Right cardiac atrium (tissue), 5 donors: ENCODE measurements around the gene BEND3. TPM values are rescaled to one million over a fixed set of nuclear protein-coding genes. Genes with fewer than 3 reads are reported as not detected.
A peak's percentile ranks its signal among the peaks of the same experiment; 100 is the strongest.
"Not testable (repeated sequence)": the region's sequence is repeated elsewhere in the genome, so short reads cannot be mapped to it uniquely, and the experiment has no call there.

Experiments used
- ATAC-seq, 2 donors: fragments of 200-7000 bp; cut with Tn5 transposase; one replicate each; pipeline versions ENCODE4 v1.8.0 to v1.9.1; 2020; ENCODE audit warnings: moderate library complexity in 2 of 2, mild to moderate bottlenecking in 1 of 2
- DNase-seq, 3 donors: peaks; one replicate each; pipeline ENCODE4 v3.0.0-alpha.2; 2020
- H3K27ac ChIP-seq: one replicate; pipeline ENCODE4 v1.5.1; 2013; ENCODE audit warnings: mild to moderate bottlenecking, low read length, control low read depth, moderate library complexity
- H3K27me3 ChIP-seq: one replicate; pipeline ENCODE4 v1.6.1; 2013; ENCODE audit not compliant: control insufficient read depth, insufficient read depth
- H3K4me1 ChIP-seq: one replicate; pipeline ENCODE4 v1.6.1; 2013; ENCODE audit warnings: low read length; ENCODE audit not compliant: control insufficient read depth, insufficient read depth
- H3K4me3 ChIP-seq: one replicate; pipeline ENCODE4 v1.5.1; 2013; ENCODE audit warnings: low read length, control low read depth
- H3K9me3 ChIP-seq: one replicate; pipeline ENCODE4 v1.6.1; 2013; ENCODE audit warnings: low read length; ENCODE audit not compliant: control insufficient read depth
- WGBS: extraction: QIAGEN DNeasy Blood & Tissue Kit; methylation state at CpG from one replicate; pipeline ENCODE4 v1.1.7; 2013; 5-methylcytosine and 5-hydroxymethylcytosine counted together
- intact Hi-C, 4 donors: fragments of 100-400 bp; cut with DNase I; formaldehyde crosslinking; loops; one replicate each; pipeline versions ENCODE4 v1.11.0 to v1.14.0; 2022 to 2023
- long read RNA-seq, 4 donors: library from polyadenylated mRNA; unstranded; transcript quantifications; one replicate each; pipeline ENCODE4 v2.0.0, GENCODE V29; 2020 to 2021
- polyA plus RNA-seq: library from polyadenylated mRNA; stranded (reverse); fragments of 200-250 nt; gene quantifications from one replicate; pipeline ENCODE4 v1.2.3, GENCODE V29; 2013
- total RNA-seq, 4 donors: library from RNA; stranded (reverse); fragmentation: NEBNext Ultra II Directional; extraction: Animal tissue kit (Norgen Biotek cat#: 25700); gene quantifications; one replicate each; pipeline ENCODE4 v1.2.1, GENCODE V29; 2021
- donor health status: healthy with polysubstance abuse.
- donor health status: DM: no; HTN: yes; CAD: no.
- donor health status: DM: no; HTN: no; CAD: no.
- donor health status: DM: no; HTN: yes; CAD: no; lungs with severe emphysema.
- donor health status: DM: yes; HTN: yes; CAD: no.

The BEND3 gene
- total RNA-seq = 1 to 10 TPM in 2 of 4 donors, under 1 TPM in 2; 0.91 to 1.4 (median 0.97) TPM
- 0.36 TPM for polyA plus RNA-seq
- long read RNA-seq, donor 1, partial matches to known transcripts = 0 of 1 reads
- long read RNA-seq, donor 1, other reads (novel, unspliced or antisense) = 1 of 1 reads
- long read RNA-seq, donor 2 = 0 reads
- long read RNA-seq, donor 3, partial matches to known transcripts = 0 of 6 reads
- long read RNA-seq, donor 3, other reads (novel, unspliced or antisense) = 6 of 6 reads
- long read RNA-seq, donor 4 = 0 reads

- peak within 1 kb of the TSS; percentile 39 for H3K27ac ChIP-seq
- ATAC-seq (peak; percentile 31 to 45), DNase-seq (peak; percentile 52 to 77 (median 77))
- H3K4me1 ChIP-seq = peaks cover 3% of the 10 kb centered on the region
- intact Hi-C loops = loop anchor here in 1 of 4 donors (5.0 kb wide), 1 partner anchor 88 kb away; the partner anchor contains the start of gene MTRES1
- H3K27me3 ChIP-seq = no peaks in the 10 kb centered on the region
- H3K4me3 ChIP-seq = peak within 1 kb of the TSS; percentile 100
- no peaks in the 10 kb centered on the region for H3K9me3 ChIP-seq
- WGBS = under 1% methylated on average over 109 of the region's 109 CpGs
These were observed at the start of gene BEND3 for GRCh38 chr6:107114926-107115694. TSS of gene BEND3 (minus strand) at chr6:107115515. CDS start at chr6:107099285, 16,230 bp downstream.

DNA sequence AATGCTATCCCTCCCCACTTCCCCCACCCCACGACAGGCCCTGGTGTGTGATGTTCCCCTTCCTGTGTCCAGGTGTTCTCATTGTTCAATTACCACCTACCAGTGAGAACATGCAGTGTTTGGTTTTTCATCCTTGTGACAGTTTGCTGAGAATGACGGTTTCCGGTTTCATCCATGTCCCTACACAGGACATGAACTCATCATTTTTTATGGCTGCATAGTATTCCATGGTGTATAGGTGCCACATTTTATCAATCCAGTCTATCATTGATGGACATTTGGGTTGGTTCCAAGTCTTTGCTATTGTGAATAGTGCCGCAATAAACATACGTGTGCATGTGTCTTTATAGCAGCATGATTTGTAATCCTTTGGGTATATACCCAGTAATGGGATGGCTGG lies 49.0 kb upstream of the BEND3 start:
- 95% methylated on average over 4 of the region's 5 CpGs for WGBS
- H3K4me3 ChIP-seq, ATAC-seq, H3K27me3 ChIP-seq, intact Hi-C loops, H3K9me3 ChIP-seq, H3K4me1 ChIP-seq, DNase-seq, H3K27ac ChIP-seq: not testable (repeated sequence)

DNA sequence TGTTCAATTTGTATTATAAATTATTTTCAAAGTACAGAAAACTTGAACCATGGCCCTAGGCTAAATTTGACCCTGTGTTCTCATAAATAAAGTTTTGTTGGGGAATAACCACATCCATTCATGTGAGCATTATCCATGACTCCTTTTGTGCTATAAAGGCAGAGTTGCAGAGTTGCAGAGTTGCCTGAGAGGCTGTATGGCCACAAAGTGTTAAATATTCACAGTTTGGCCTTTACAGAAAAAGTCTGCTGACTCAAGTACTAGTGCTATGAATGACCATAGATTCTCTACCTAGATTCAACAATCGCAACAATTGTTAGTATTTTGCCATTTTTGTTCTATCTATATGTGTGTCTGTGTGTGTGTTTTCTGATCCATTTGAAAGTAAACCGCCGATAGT lies 46.2 kb upstream of the BEND3 start:
- Histone ChIP-seq H3K27me3 (no peaks in the 10 kb centered on the region), H3K27ac (no peak overlapping the region), H3K4me1 (no peaks in the 10 kb centered on the region), H3K9me3 (no peaks in the 10 kb centered on the region), H3K4me3 (no peak overlapping the region)
- intact Hi-C loops = no loop called here
- DNase-seq (no peak), ATAC-seq (no peak)
- 91% methylated on average over 3 of the region's 3 CpGs for WGBS

- H3K27me3 ChIP-seq = no peaks in the 10 kb centered on the region
- DNase-seq (no peak), ATAC-seq (no peak)
- no peak overlapping the region for H3K4me3 ChIP-seq
- no peak overlapping the region for H3K27ac ChIP-seq
- intact Hi-C loops = no loop called here
- H3K4me1 ChIP-seq = no peaks in the 10 kb centered on the region
- H3K9me3 ChIP-seq = no peaks in the 10 kb centered on the region
- 74% methylated on average over 2 of the region's 2 CpGs for WGBS
These were observed 41.3 kb upstream of the BEND3 start for GRCh38 chr6:107156617-107157016.

GRCh38 chr6:107154801-107155160 lies 39.5 kb upstream of the BEND3 start:
- 83% methylated on average over 2 of the region's 2 CpGs for WGBS

GRCh38 chr6:107154131-107154800 lies 39.0 kb upstream of the BEND3 start:
- Histone ChIP-seq H3K4me3 (no peak overlapping the region), H3K9me3 (no peaks in the 10 kb centered on the region), H3K4me1 (no peaks in the 10 kb centered on the region), H3K27ac (no peak overlapping the region), H3K27me3 (no peaks in the 10 kb centered on the region)
- no peak for DNase-seq
- ATAC-seq = no peak
- intact Hi-C loops = no loop called here
- WGBS = 69% methylated on average over 12 of the region's 12 CpGs

More at GRCh38 chr6:107154801-107155160, 39.5 kb upstream of the BEND3 start:
- intact Hi-C loops = no loop called here
- Histone ChIP-seq H3K27me3 (no peaks in the 10 kb centered on the region), H3K27ac (no peak overlapping the region), H3K4me1 (no peaks in the 10 kb centered on the region), H3K9me3 (no peaks in the 10 kb centered on the region), H3K4me3 (no peak overlapping the region)
- DNase-seq = no peak
- no peak for ATAC-seq

DNA sequence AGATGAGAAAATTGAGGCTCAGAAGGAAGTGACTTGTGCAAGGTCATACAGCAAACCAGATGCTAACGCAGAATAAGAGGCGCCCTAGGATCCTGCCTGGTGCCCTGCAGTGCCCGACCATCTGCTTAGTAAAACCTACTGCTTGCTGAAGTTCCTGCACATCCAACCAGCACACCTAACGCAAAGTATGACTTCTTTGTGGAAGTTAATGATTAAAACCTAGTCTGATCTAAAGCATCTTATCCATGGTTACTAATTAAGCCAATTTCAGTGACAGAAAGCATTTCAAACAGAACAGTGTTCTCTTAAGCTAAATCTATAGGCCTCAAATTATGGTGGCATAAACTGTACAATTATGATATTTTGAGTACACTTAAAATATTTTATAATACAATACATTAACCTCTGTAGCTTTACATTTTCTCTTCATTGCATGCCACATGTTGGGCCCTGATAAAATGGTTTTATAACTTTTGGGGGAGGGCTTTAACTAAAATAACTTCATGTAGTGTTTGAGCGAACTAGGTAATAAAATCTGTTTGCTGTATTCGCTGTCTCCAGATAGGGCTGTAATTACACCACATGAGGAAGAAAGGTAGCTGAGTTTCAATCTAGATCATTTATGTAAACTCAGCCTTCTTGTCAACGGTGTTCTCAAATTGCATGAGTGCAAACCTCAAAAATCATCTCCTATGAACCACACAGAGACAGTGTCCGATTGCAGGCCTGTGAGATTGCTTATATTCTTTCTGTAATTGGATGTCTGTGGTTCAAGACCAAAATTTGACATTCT lies 37.5 kb upstream of the BEND3 start:
- Histone ChIP-seq H3K4me3 (no peak overlapping the region), H3K9me3 (no peaks in the 10 kb centered on the region), H3K27ac (no peak overlapping the region), H3K27me3 (no peaks in the 10 kb centered on the region), H3K4me1 (no peaks in the 10 kb centered on the region)
- intact Hi-C loops = no loop called here
- ATAC-seq = no peak
- no peak for DNase-seq
- 93% methylated on average over 8 of the region's 8 CpGs for WGBS

DNA sequence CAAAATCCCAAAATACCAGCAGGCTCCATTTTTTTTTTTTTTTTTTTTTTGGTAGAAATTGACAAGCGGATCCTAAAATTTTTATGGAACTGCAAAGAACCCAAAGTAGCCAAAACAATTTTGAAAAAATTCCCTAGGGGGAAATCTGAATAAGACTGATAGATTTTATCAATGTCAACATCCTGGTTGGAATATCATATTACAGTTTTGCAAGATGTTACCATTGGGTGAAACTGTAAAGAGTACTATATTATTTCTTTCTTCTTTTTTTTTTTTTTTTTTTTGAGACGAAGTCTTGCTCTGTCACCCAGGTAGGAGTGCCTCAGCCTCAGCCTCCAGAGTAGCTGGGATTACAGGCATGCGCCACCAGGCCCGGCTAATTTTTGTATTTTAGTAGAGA lies 29.4 kb upstream of the BEND3 start:
- Histone ChIP-seq H3K27ac (no peak overlapping the region), H3K27me3 (no peaks in the 10 kb centered on the region), H3K9me3 (no peaks in the 10 kb centered on the region), H3K4me3 (no peak overlapping the region), H3K4me1 (no peaks in the 10 kb centered on the region)
- intact Hi-C loops = no loop called here
- ATAC-seq (no peak), DNase-seq (no peak)
- 90% methylated on average over 4 of the region's 4 CpGs for whole genome bisulfite sequencing

GRCh38 chr6:107144014-107144413 lies 28.7 kb upstream of the BEND3 start:
- no peak for ATAC-seq
- Histone ChIP-seq H3K4me1 (no peaks in the 10 kb centered on the region), H3K9me3 (no peaks in the 10 kb centered on the region), H3K4me3 (no peak overlapping the region), H3K27ac (no peak overlapping the region), H3K27me3 (no peaks in the 10 kb centered on the region)
- DNase-seq = no peak
- intact Hi-C loops = no loop called here

GRCh38 chr6:107140581-107140980 lies 25.3 kb upstream of the BEND3 start:
- Histone ChIP-seq H3K4me1 (no peaks in the 10 kb centered on the region), H3K27ac (no peak overlapping the region), H3K27me3 (no peaks in the 10 kb centered on the region), H3K4me3 (no peak overlapping the region), H3K9me3 (no peaks in the 10 kb centered on the region)
- no peak for DNase-seq
- ATAC-seq = no peak
- WGBS = 71% methylated on average over 3 of the region's 3 CpGs
- intact Hi-C loops = no loop called here
